Endothelial cell of umbilical vein (primary cell): ENCODE results near the gene SIAH3. TPM values are rescaled to one million over a fixed set of nuclear protein-coding genes. Genes with fewer than 3 reads are reported as not detected.

Experiments
- BruUV-seq: library from RNA; stranded (reverse); fragments of 400-500 nt; replicated peaks from 2 replicates; lab custom pipeline; 2021; lab: Mats Ljungman, UMichigan
- CTCF ChIA-PET: fragments of 300-600, 350-600 bp; sonication (Branson Sonifier 250); formaldehyde crosslinking; loops from one replicate; lab custom pipeline; 2021; ENCODE audit warnings: antibody characterized with exemption, inconsistent platforms; lab: Charles Lee
- POLR2A ChIA-PET: fragments of 300-600, 350-600 bp; sonication (Branson Sonifier 250); formaldehyde crosslinking; loops from one replicate; lab custom pipeline; 2021; ENCODE audit warnings: antibody characterized with exemption, inconsistent platforms; lab: Charles Lee
- DNase-seq: peaks from one replicate; pipeline ENCODE4 v3.0.0-alpha.2; 2011; ENCODE audit warnings: low read depth, low spot score
- FAIRE-seq: peaks from 2 replicates; lab custom pipeline; 2011; peaks lifted over from hg19 to GRCh38; lab: Jason Lieb, UNC
- H2AFZ ChIP-seq: 2 replicates; pipeline ENCODE4 v1.6.0; 2012; ENCODE audit warnings: low read depth, low read length, control low read depth, inconsistent platforms
- H3K27ac ChIP-seq: 2 replicates; pipeline ENCODE4 v1.5.1; 2011; ENCODE audit warnings: low read depth, mild to moderate bottlenecking, control low read depth, low read length, moderate library complexity; ENCODE audit not compliant: insufficient read depth
- H3K27me3 ChIP-seq, 2 experiments: 2 replicates each; pipeline versions ENCODE4 v1.6.0 to v1.6.1; 2011; ENCODE audit warnings: low read length in 2 of 2, mixed read lengths in 1 of 2; ENCODE audit not compliant: control insufficient read depth in 2 of 2, insufficient read depth in 2 of 2
- H3K36me3 ChIP-seq, 2 experiments: 2 replicates in 1 of 2; 3 replicates in 1 of 2; pipeline ENCODE4 v1.5.1; 2011; ENCODE audit warnings: low read length in 2 of 2, mild to moderate bottlenecking in 1 of 2, moderate library complexity in 1 of 2; ENCODE audit not compliant: control insufficient read depth in 2 of 2, insufficient read depth in 2 of 2; ENCODE audit errors: extremely low read depth in 1 of 2
- H3K4me1 ChIP-seq: 3 replicates; pipeline ENCODE4 v1.5.1; 2011; ENCODE audit warnings: mild to moderate bottlenecking, low read length; ENCODE audit not compliant: control insufficient read depth, insufficient read depth; ENCODE audit errors: extremely low read depth
- H3K4me2 ChIP-seq: 2 replicates; pipeline ENCODE4 v1.6.1; 2011; ENCODE audit warnings: low read length, control low read depth, mixed read lengths; ENCODE audit not compliant: insufficient read depth
- H3K4me3 ChIP-seq, 3 experiments: fragments of 200-600 bp in 1 of 3; sonication (generic), shearing (Covaris generic) in 1 of 3; replicated peaks in 1 of 3; 2 replicates each; pipeline ENCODE4 v1.5.1; 2011 to 2016; ENCODE audit warnings: control low read depth in 3 of 3, low read length in 3 of 3, mild to moderate bottlenecking in 2 of 3, inconsistent platforms in 1 of 3, low read depth in 1 of 3, moderate library complexity in 1 of 3; ENCODE audit not compliant: insufficient read depth in 1 of 3
- H3K79me2 ChIP-seq: 2 replicates; pipeline ENCODE4 v1.6.0; 2012; ENCODE audit warnings: low read length, inconsistent platforms; ENCODE audit not compliant: control insufficient read depth, insufficient read depth
- H3K9ac ChIP-seq: replicated peaks from 2 replicates; pipeline ENCODE3; 2011; ENCODE audit warnings: low read length, control low read depth; ENCODE audit not compliant: insufficient read depth; ENCODE audit errors: extremely low read depth
- H3K9me1 ChIP-seq: replicated peaks from 3 replicates; pipeline ENCODE4 v1.6.0; 2011; ENCODE audit warnings: mild to moderate bottlenecking, low read length; ENCODE audit not compliant: control insufficient read depth, insufficient read depth; ENCODE audit errors: extremely low read depth
- H3K9me3 ChIP-seq: replicated peaks from 2 replicates; pipeline ENCODE4 v1.5.1; 2012; ENCODE audit warnings: low read length, inconsistent platforms; ENCODE audit not compliant: control insufficient read depth, insufficient read depth
- H4K20me1 ChIP-seq: replicated peaks from 2 replicates; pipeline ENCODE3; 2011; ENCODE audit warnings: mild to moderate bottlenecking, low read length; ENCODE audit not compliant: control insufficient read depth, insufficient read depth; ENCODE audit errors: extremely low read depth
- EZH2 ChIP-seq: IDR thresholded peaks from 2 replicates; pipeline ENCODE4 v1.6.1; 2012; ENCODE audit warnings: borderline replicate concordance, low read depth, mild to moderate bottlenecking, moderate library complexity, low read length, inconsistent platforms; ENCODE audit not compliant: severe bottlenecking
- FOS ChIP-seq: IDR thresholded peaks from 2 replicates; pipeline ENCODE4 v1.6.1; 2011; ENCODE audit warnings: mild to moderate bottlenecking, low read length, moderate library complexity, borderline replicate concordance; ENCODE audit not compliant: insufficient read depth
- GATA2 ChIP-seq: IDR thresholded peaks from 2 replicates; pipeline ENCODE4 v1.7.0; 2011; ENCODE audit warnings: low read depth, mild to moderate bottlenecking, moderate library complexity, mixed read lengths, low read length; ENCODE audit not compliant: insufficient read length, insufficient read depth
- JUN ChIP-seq: IDR thresholded peaks from 2 replicates; pipeline ENCODE4 v1.6.1; 2011; ENCODE audit warnings: borderline replicate concordance, low read depth; ENCODE audit not compliant: insufficient read length, insufficient read depth
- MYC ChIP-seq: IDR thresholded peaks from one replicate; pipeline ENCODE4 v1.6.1; 2011; ENCODE audit warnings: mild to moderate bottlenecking, low read depth, low read length
- POLR2A ChIP-seq: IDR thresholded peaks from 2 replicates; pipeline ENCODE4 v1.6.1; 2012; ENCODE audit warnings: low read depth, mild to moderate bottlenecking, control low read depth, low read length
- POLR2AphosphoS5 ChIP-seq: IDR thresholded peaks from 2 replicates; pipeline ENCODE4 v1.6.1; 2012; ENCODE audit warnings: low read depth, mild to moderate bottlenecking, control low read depth, low read length, moderate library complexity; ENCODE audit not compliant: insufficient read depth
- dilution Hi-C: fragments of 300-500 bp; cut with MboI; formaldehyde crosslinking; loops from one replicate; pipeline ENCODE4 v1.15.0; 2019; ENCODE audit warnings: low sequenced_read_pairs; ENCODE audit not compliant: extremely low pct_ligation_motif_present
- intact Hi-C: fragments of 100-400 bp; cut with micrococcal nuclease; formaldehyde crosslinking; loops from one replicate; pipeline ENCODE4 v1.10.0; 2022
- polyA plus RNA-seq, 4 experiments: library from polyadenylated mRNA; depleted of rRNA in 3 of 4; stranded (reverse) in 3 of 4; unstranded in 1 of 4; fragments of >200 nt; gene quantifications; 2 replicates each; pipeline versions ENCODE4 v1.2.1 to v1.2.3, GENCODE V29; 2011 to 2012; ENCODE audit warnings: missing spikeins in 1 of 4
- total RNA-seq: library from RNA; stranded (reverse); gene quantifications from 2 replicates; pipeline ENCODE4 v1.2.3, GENCODE V29; 2021
- TF ChIP-seq, protein P1 (sequence below): IDR thresholded peaks from 2 replicates; pipeline ENCODE4 v1.6.1; 2011; ENCODE audit not compliant: insufficient read depth, insufficient read length
- TF ChIP-seq, protein P2 (sequence below), 2 donors: IDR thresholded peaks; 1 replicate in 1 of 2; 2 replicates in 1 of 2; pipeline ENCODE4 v1.5.1; 2011; ENCODE audit warnings: low read length in 2 of 2, mild to moderate bottlenecking in 2 of 2, moderate library complexity in 2 of 2, control low read depth in 1 of 2, inconsistent platforms in 1 of 2, low read depth in 1 of 2; ENCODE audit not compliant: insufficient read depth in 1 of 2; ENCODE audit errors: extremely low read depth in 1 of 2

Gene SIAH3
- total and polyA plus RNA-seq, 2 donors (not counting 3 experiments of a cell fraction or from before 2014, with no cell fraction given) = 0.03 TPM; not detected in 1

DNA sequence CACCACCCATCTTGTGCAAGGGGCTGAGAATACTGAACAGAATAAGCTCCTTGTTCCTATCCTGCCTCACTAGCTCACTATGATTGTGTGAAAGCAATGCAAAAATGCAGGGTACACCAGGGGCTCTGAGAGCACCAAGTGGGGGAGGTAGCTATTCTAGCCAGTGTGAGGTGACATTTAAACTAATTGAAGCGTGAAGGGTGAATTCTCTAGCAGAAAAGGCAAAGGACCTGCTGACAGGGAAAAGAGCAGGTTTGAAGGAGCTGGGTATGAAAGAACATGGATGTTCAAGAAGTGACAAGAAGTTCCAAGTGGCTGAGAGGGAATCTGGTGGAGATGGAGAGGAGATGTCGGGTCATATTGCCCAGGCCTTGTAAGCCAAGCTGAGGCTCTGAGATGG, 64.2 kb downstream of the SIAH3 start:
- Histone ChIP-seq H3K9ac (no peak overlapping the region), H3K79me2 (no peaks in the 10 kb centered on the region), H3K4me2 (no peak overlapping the region), H3K36me3 (no peaks in the 10 kb centered on the region), H3K27ac (no peak overlapping the region), H3K4me1 (no peaks in the 10 kb centered on the region), H2AFZ (no peak overlapping the region), H3K9me1 (no peaks in the 10 kb centered on the region), H3K9me3 (no peaks in the 10 kb centered on the region), H4K20me1 (no peaks in the 10 kb centered on the region), H3K27me3 (no peaks in the 10 kb centered on the region), H3K4me3 (no peak overlapping the region)
- DNase-seq (no peak), FAIRE-seq (no peak)
- intact Hi-C loops = no loop called here
- TF ChIP-seq POLR2A (no peak), GATA2 (no peak), EZH2 (no peak), MYC (no peak), FOS (no peak), JUN (no peak), POLR2AphosphoS5 (no peak)
- TF ChIP-seq, protein P1, sequence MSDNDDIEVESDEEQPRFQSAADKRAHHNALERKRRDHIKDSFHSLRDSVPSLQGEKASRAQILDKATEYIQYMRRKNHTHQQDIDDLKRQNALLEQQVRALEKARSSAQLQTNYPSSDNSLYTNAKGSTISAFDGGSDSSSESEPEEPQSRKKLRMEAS = no peak
- TF ChIP-seq, protein P2, sequence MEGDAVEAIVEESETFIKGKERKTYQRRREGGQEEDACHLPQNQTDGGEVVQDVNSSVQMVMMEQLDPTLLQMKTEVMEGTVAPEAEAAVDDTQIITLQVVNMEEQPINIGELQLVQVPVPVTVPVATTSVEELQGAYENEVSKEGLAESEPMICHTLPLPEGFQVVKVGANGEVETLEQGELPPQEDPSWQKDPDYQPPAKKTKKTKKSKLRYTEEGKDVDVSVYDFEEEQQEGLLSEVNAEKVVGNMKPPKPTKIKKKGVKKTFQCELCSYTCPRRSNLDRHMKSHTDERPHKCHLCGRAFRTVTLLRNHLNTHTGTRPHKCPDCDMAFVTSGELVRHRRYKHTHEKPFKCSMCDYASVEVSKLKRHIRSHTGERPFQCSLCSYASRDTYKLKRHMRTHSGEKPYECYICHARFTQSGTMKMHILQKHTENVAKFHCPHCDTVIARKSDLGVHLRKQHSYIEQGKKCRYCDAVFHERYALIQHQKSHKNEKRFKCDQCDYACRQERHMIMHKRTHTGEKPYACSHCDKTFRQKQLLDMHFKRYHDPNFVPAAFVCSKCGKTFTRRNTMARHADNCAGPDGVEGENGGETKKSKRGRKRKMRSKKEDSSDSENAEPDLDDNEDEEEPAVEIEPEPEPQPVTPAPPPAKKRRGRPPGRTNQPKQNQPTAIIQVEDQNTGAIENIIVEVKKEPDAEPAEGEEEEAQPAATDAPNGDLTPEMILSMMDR (IDR thresholded peaks at IDR 0.05; ENCODE audit: extremely low read depth in 1 of 2, insufficient read depth in 1 of 2, low read depth in 1 of 2, low read length in 2 of 2) = no peak
- dilution Hi-C loops = no loop called here
- no TSS peak for BruUV-seq
- ChIA-PET POLR2A (no interaction called here), CTCF (no interaction called here)
